IPS-NIHi11 (cell line): ENCODE data around the gene TOM1L1.

Experiments used
- DNase-seq: peaks from one replicate; pipeline ENCODE4 v3.0.0; 2012; ENCODE audit warnings: mixed read lengths, low spot score

The TOM1L1 gene

DNA sequence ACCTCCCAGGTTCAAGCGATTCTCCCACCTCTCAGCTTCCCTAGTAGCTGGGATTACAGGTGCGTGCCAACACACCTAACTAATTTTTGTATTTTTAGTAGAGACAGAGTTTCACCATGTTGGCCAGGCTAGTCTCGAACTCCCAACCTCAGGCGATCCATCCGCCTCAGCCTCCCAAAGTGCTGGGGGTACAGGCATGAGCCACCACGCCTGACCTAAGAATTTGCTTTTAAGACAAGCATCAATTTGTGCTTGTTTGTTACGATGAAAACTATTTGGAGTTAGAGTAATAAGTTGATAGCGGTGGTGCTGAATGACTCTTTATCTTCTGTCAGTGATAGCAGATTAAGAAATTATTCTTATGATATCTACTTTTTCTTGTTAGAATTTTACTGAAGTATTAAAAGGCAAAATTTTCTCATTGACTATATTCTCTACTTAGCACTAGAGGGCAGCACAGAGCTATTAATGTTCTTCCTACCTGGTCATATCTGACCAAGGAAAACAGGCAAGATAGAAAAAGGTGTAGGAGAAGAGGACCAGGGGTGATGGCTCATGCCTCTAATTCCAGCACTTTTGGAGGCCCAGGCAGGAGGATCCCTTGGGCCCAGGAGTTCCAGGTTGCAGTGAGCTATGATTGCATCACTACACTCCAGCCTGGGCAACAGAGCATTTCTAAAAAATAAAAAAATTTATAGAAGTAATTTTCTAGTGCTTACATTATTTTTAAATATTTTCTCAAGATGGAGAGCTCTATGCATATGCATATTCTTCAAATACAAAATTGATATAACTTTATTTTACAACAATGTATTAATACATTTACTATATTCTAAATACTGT lies 92.4 kb downstream of the TOM1L1 start:
- peak; percentile 35 for DNase-seq

DNA sequence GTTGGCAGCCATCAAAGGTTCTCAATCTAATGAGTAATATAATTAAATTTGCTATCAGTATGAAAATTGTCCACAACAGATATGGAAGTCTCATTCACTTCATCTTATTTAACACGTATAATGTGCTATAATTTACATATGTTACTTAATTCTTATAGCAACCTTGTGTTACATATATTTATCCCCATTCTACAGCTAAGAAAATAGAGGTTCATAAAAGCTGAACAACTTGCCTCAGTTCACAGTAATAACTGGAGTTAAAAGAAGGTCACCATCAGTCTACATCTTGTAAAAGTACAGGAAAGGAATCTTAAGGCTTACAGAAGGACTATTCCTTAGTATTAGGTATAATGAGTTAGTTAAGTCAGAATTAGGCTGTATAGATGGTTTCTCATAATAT lies 95.8 kb downstream of the TOM1L1 start:
- DNase-seq: no peak

- DNase-seq: no peak
Observed at GRCh38 chr17:55002458-55002857, 101.8 kb downstream of the TOM1L1 start.

GRCh38 chr17:55004484-55004883 lies 103.8 kb downstream of the TOM1L1 start:
- no peak for DNase-seq

DNA sequence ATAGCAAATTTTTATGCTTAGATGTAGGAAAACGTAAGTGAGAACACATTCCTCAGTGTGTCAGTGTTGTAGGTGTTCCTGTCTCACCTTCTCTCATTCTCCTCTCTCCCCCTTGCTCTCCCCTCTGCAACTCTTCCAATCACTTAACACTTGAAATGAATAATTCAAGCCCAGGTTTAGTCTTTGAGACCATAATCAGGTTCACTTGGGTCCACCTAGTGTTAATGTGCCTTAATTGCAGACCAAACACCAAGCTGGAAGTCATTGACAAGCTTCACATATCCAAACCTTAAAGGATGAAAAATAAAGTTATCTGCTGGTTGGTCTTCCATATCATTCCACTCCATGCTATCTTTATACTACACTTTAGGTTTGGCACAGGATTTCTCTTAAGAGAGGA lies 104.9 kb downstream of the TOM1L1 start:
- DNase-seq: peak; percentile 19
